K562 (cell line): ENCODE data around the gene GNG3. TPM values are rescaled to one million over a fixed set of nuclear protein-coding genes. Genes with fewer than 3 reads are reported as not detected.

Source experiments
- CSDE1 ChIP-seq, 2 experiments: fragments of 450-650 bp; IDR thresholded peaks; 2 replicates each; pipeline ENCODE4 v1.6.1; 2016; ENCODE audit warnings: mild to moderate bottlenecking in 1 of 2
- E2F3 ChIP-seq: fragments of 250-450 bp; sonication (Bioruptor Pico); IDR thresholded peaks from 2 replicates; pipeline ENCODE4 v1.4.0; 2020; ENCODE audit warnings: mild to moderate bottlenecking
- ERF ChIP-seq: fragments of 450-650 bp; formaldehyde crosslinking; IDR thresholded peaks from 2 replicates; pipeline ENCODE4 v1.4.0; 2020; ENCODE audit warnings: mild to moderate bottlenecking, mixed read lengths
- HNRNPUL1 ChIP-seq: fragments of 200-400 bp; formaldehyde crosslinking; IDR thresholded peaks from 2 replicates; pipeline ENCODE4 v1.6.1; 2017; ENCODE audit warnings: low read length
- KDM5B ChIP-seq: fragments of 200-600 bp; sonication (generic); IDR thresholded peaks from 2 replicates; pipeline ENCODE4 v1.6.1; 2012; ENCODE audit warnings: low read depth, mild to moderate bottlenecking, moderate library complexity, low read length, control low read depth, inconsistent platforms; ENCODE audit not compliant: insufficient replicate concordance
- MAZ ChIP-seq, 2 experiments: fragments of 450-650 bp in 1 of 2; sonication (generic) in 1 of 2; formaldehyde crosslinking; IDR thresholded peaks in 1 of 2; conservative IDR thresholded peaks in 1 of 2; 2 replicates each; pipeline versions ENCODE4 v1.4.0 to v1.5.0; 2020; ENCODE audit warnings: mild to moderate bottlenecking in 1 of 2, missing genetic modification reagents in 1 of 2
- NR2C2 ChIP-seq, 2 experiments: fragments of 200-800 bp in 1 of 2; sonication (Bioruptor generic) in 1 of 2; sonication (generic) in 1 of 2; formaldehyde crosslinking in 1 of 2; IDR thresholded peaks; 2 replicates each; pipeline versions ENCODE4 v1.6.1 to v1.8.0; 2016 to 2022; ENCODE audit warnings: mild to moderate bottlenecking in 1 of 2, missing compliant biosample characterization in 1 of 2, missing genetic modification characterization in 1 of 2, missing genetic modification reagents in 1 of 2
- RAD51 ChIP-seq: fragments of 450-650 bp; IDR thresholded peaks from 2 replicates; pipeline ENCODE4 v1.7.1; 2016; ENCODE audit warnings: low read depth, mild to moderate bottlenecking, borderline replicate concordance
- REST ChIP-seq, 2 experiments: fragments of 450-650 bp; formaldehyde crosslinking in 1 of 2; IDR thresholded peaks; 2 replicates each; pipeline versions ENCODE4 v1.4.0 to v1.6.1; 2014 to 2020; ENCODE audit warnings: mild to moderate bottlenecking in 2 of 2, borderline replicate concordance in 1 of 2, low read depth in 1 of 2
- SLC30A9 ChIP-seq: fragments of 250-450 bp; sonication (Bioruptor Pico); IDR thresholded peaks from 2 replicates; pipeline ENCODE4 v1.8.0; 2022; ENCODE audit warnings: mild to moderate bottlenecking, moderate library complexity
- ZFX ChIP-seq: sonication (generic); formaldehyde crosslinking; IDR thresholded peaks from 2 replicates; pipeline ENCODE4 v1.8.0; 2022; ENCODE audit warnings: mild to moderate bottlenecking, missing genetic modification reagents, moderate library complexity
- ZNF12 ChIP-seq: sonication (generic); formaldehyde crosslinking; IDR thresholded peaks from 2 replicates; pipeline ENCODE4 v1.4.0; 2020; ENCODE audit warnings: mild to moderate bottlenecking, missing genetic modification reagents
- ZNF282 ChIP-seq: sonication (generic); formaldehyde crosslinking; IDR thresholded peaks from 2 replicates; pipeline ENCODE4 v1.8.1; 2023; ENCODE audit warnings: missing genetic modification reagents
- ZNF561 ChIP-seq: fragments of 450-650 bp; formaldehyde crosslinking; conservative IDR thresholded peaks from 2 replicates; pipeline ENCODE4 v1.4.0; 2020; ENCODE audit warnings: mild to moderate bottlenecking, moderate library complexity
- ZNF586 ChIP-seq: fragments of 450-650 bp; formaldehyde crosslinking; conservative IDR thresholded peaks from 2 replicates; pipeline ENCODE4 v1.4.0; 2020; ENCODE audit warnings: mild to moderate bottlenecking, moderate library complexity
- ZNF830 ChIP-seq: fragments of 250-450 bp; sonication (Bioruptor Pico); IDR thresholded peaks from 2 replicates; pipeline ENCODE4 v1.5.0; 2021; ENCODE audit warnings: mild to moderate bottlenecking
- ZSCAN32 ChIP-seq: fragments of 450-650 bp; formaldehyde crosslinking; IDR thresholded peaks from 2 replicates; pipeline ENCODE4 v1.4.0; 2020; ENCODE audit warnings: mild to moderate bottlenecking, moderate library complexity
- polyA plus RNA-seq, 8 experiments: library from polyadenylated mRNA; depleted of rRNA in 4 of 8; stranded (reverse) in 5 of 8; unstranded in 3 of 8; fragments of >200 nt; fragmentation: Nextera tagmentation in 2 of 8; fragmentation: Illumina TruSeq in 1 of 8; extraction: Ambion mirVana in 2 of 8; extraction: Trizol in 1 of 8; gene quantifications; 2 replicates each; pipeline versions ENCODE4 v1.2.1 to v1.2.3, GENCODE V29; 2011 to 2014; ENCODE audit warnings: inconsistent platforms in 1 of 8, missing spikeins in 1 of 8
- total RNA-seq, 7 experiments: library from RNA; depleted of rRNA in 6 of 7; stranded (reverse); fragments of >200 nt in 6 of 7; fragmentation: Illumina TruSeq in 2 of 7; extraction: Trizol in 2 of 7; gene quantifications; 2 replicates each; pipeline versions ENCODE4 v1.2.1 to v1.2.3, GENCODE V29; 2011 to 2021; ENCODE audit warnings: low replicate concordance in 1 of 7
- TF ChIP-seq, protein P1 (sequence below): IDR thresholded peaks from 2 replicates; pipeline ENCODE4 v1.6.1; 2012; ENCODE audit warnings: low read depth, low read length, improper control_type of control experiment, borderline replicate concordance

The GNG3 gene
- total and polyA plus RNA-seq, 9 of the 15 experiments (the other 6 are each of a cell fraction or from before 2014, with no cell fraction given) = 0.07 TPM; not detected in 8

- TF ChIP-seq, protein P1, sequence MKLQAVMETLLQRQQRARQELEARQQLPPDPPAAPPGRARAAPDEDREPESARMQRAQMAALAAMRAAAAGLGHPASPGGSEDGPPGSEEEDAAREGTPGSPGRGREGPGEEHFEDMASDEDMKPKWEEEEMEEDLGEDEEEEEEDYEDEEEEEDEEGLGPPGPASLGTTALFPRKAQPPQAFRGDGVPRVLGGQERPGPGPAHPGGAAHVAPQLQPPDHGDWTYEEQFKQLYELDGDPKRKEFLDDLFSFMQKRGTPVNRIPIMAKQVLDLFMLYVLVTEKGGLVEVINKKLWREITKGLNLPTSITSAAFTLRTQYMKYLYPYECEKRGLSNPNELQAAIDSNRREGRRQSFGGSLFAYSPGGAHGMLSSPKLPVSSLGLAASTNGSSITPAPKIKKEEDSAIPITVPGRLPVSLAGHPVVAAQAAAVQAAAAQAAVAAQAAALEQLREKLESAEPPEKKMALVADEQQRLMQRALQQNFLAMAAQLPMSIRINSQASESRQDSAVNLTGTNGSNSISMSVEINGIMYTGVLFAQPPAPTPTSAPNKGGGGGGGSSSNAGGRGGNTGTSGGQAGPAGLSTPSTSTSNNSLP = no peak
- TF ChIP-seq ZSCAN32 (0 out of 2 replicates have a peak, but pooled peaks have one; percentile 64), ERF (CRISPR knock-in tag) (peak; percentile 69; the same call in 1 of the 2 replicates), ZNF282 (CRISPR knock-in tag) (no peak), ZNF561 (peak; percentile 74; the same call in 1 of the 2 replicates), HNRNPUL1 (peak; percentile 59; the same call in 1 of the 2 replicates), REST (IDR thresholded peaks at IDR 0.05; ENCODE audit: borderline replicate concordance) (0 out of 2 replicates have a peak, but pooled peaks have one; percentile 19), REST (CRISPR knock-in tag; IDR thresholded peaks at IDR 0.05; ENCODE audit: low read depth) (no peak; the same call in 1 of the 2 replicates), CSDE1 (IDR thresholded peaks at IDR 0.05) (peak in 1 of 2 experiments; percentile 69; a peak in 2 of 4 replicates), KDM5B (peak; percentile 99), ZNF830 (CRISPR knock-in tag) (peak; percentile 95), ZNF586 (CRISPR knock-in tag) (0 out of 2 replicates have a peak, but pooled peaks have one; percentile 54), NR2C2 (CRISPR knock-in tag; IDR thresholded peaks at IDR 0.05) (no peak), NR2C2 (tag; IDR thresholded peaks at IDR 0.05) (peak; percentile 53; the same call in 1 of the 2 replicates), ZFX (CRISPR knock-in tag) (peak; percentile 81), ZNF12 (CRISPR knock-in tag) (0 out of 2 replicates have a peak, but pooled peaks have one; percentile 61), MAZ (CRISPR knock-in tag; conservative IDR thresholded peaks at IDR 0.05 in 1 of 2, IDR thresholded peaks at IDR 0.05 in 1 of 2) (peak; percentile 81 to 89; a peak in 3 of 4 replicates), E2F3 (CRISPR knock-in tag) (no peak), SLC30A9 (no peak), RAD51 (no peak)
Observed at GRCh38 chr11:62665075-62665598, 42.3 kb upstream of the GNG3 start, which contains the start of the genes C11orf98 and CSKMT (continued).
